GM21367 (cell line): Measurements from ENCODE around the gene MAGEA8.
A peak's percentile ranks its signal among the peaks of the same experiment; 100 is the strongest.
"Not testable (repeated sequence)": the region's sequence is repeated elsewhere in the genome, so short reads cannot be mapped to it uniquely, and the experiment has no call there.

ENCODE experiments used
- ATAC-seq: cut with Tn5 transposase; IDR thresholded peaks from one replicate; pipeline ENCODE4 v1.9.1; 2021; ENCODE audit not compliant: unreplicated experiment

MAGEA8 gene

GRCh38 chrX:149903889-149904748, 23.1 kb downstream of the MAGEA8 start:
- peak; percentile 89 for ATAC-seq

- ATAC-seq, result peak; percentile 48
These were observed 27.3 kb downstream of the MAGEA8 start for GRCh38 chrX:149908308-149908707.

- no peak for ATAC-seq
These were observed 27.7 kb downstream of the MAGEA8 start for GRCh38 chrX:149908727-149909126.

- no peak for ATAC-seq
These were observed 28.6 kb downstream of the MAGEA8 start for GRCh38 chrX:149909324-149910177.

- no peak for ATAC-seq
These were observed 29.3 kb downstream of the MAGEA8 start for GRCh38 chrX:149910178-149910695.

DNA sequence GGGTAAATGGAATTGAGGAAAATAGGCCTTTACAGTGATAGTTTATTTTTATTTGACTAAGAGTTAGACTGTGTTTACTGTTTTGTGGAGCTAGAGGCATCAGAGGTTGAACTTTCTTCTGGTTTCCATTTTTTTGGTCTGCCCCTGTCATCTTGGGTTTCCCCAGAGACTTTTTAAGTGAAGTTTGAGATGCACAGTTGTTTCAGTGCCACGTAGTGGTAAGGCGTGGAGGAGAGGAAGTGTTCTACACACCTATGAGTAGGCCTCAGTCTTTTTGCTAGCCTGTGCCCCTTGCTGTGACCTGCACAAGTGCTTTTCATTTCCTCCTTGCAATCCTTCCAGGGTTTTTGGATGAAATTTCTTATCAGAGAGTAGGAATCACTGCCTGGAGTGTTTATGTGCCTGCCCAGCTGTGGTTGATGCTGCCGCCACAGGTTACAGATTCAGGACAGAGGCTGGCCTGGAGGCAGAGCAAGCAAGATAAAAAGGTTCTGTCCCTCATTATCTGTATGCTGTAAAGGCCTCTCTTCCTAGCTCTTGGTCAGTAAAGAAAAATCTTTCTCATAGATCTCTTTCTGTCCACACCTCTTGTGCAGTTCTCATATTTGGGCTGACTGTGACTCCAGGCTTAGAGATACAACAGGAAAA, 35.9 kb downstream of the MAGEA8 start:
- peak; percentile 86 for ATAC-seq

- ATAC-seq, result not testable (repeated sequence)
These were observed 42.9 kb downstream of the MAGEA8 start for GRCh38 chrX:149923836-149924235.

DNA sequence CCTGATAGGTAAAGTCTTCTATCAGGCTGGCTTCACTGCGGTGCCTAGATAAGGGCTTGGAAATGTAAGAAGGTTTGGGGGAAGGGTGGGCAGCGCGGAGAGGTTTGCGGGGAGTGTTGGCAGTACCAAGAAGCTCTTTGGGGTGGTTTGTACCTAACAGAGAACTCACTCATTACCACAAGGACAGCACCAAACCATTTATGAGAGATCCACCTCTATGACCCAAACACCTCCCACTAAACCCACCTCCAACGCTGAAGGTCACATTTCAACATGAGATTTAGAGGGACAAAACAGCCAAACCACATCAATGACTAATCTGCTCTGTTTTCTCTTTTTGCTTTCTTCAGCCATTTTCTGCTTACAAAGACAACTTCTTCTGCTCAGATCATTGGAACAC, 43.5 kb downstream of the MAGEA8 start:
- ATAC-seq, result not testable (repeated sequence)

DNA sequence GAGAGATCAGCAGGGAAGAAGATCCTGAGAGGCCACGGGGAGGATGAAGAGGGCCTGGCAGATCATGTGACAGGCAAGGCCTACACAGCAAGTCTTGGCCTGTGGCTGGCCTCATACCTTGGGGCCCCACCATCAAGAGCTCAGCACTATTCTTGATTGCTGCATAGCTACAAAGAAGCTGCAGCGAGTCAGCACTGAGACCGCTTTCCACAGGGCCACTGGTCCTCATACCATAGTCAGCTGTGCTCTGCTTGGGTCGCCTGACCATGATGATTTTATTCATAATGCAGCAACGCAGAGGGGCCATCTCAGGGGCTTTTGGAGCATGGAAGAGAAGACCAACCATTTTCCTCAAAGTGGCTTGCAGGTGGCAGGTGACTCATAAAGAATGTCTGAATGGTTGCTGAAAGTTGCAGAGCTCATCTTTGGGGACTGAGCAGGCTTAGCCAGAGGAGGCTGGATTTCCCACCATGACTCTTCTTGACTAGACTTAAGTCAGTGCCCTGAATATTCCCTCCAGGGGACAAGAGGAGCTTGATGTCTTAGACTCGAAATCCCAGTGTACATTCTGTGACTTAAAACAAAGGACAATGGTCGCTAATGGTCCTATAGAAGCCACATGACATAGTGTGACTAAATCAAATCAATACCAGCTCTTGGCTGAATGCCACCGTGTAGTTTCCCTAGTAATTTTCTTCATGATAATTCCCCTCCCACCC, 46.4 kb downstream of the MAGEA8 start:
- not testable (repeated sequence) for ATAC-seq

DNA sequence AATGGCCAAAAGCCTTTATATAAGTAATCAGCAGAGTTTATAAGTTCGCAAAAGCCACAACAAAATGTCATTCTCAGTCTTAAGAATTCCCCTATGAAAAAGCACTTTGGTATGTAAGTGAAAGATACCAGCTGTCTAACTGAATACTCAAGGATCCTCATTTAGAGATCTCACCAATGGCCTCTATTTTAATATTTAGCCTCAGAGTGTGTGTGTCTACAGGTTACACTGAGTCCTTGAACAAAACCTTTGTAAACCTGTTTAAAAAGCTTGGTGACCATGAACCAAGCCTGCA, 46.9 kb downstream of the MAGEA8 start:
- not testable (repeated sequence) for ATAC-seq

DNA sequence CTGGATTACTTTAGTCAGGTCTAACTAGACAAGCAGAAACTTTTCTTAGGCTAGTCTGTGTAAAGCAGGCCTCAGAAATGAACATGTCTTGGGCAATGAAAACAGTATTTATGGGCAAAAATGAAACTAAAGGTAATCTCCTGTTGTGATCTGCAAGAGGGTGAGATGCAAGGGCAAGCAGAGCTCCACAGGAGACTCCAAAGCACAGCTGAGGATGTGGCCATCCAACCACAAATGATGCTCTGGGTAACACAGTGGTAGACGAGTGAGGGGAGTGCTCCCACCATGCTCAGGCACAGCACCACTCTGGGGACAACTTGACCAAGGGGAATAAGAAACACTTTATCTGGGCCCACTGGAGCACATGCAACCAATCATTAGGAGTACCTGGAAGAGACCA, 47.7 kb downstream of the MAGEA8 start:
- ATAC-seq, result not testable (repeated sequence)

- not testable (repeated sequence) for ATAC-seq
These were observed 48.4 kb downstream of the MAGEA8 start, which contains the start of gene HSFX4 for GRCh38 chrX:149929400-149929799. HSFX4 (plus strand) TSS chrX:149929573; CDS start chrX:149929645, 72 bp downstream.

- not testable (repeated sequence) for ATAC-seq
These were observed 50.4 kb downstream of the MAGEA8 start for GRCh38 chrX:149931355-149931754.

- ATAC-seq, result not testable (repeated sequence)
These were observed 51.2 kb downstream of the MAGEA8 start for GRCh38 chrX:149932150-149932549.

GRCh38 chrX:149932970-149933369, 52.0 kb downstream of the MAGEA8 start:
- ATAC-seq, result not testable (repeated sequence)

DNA sequence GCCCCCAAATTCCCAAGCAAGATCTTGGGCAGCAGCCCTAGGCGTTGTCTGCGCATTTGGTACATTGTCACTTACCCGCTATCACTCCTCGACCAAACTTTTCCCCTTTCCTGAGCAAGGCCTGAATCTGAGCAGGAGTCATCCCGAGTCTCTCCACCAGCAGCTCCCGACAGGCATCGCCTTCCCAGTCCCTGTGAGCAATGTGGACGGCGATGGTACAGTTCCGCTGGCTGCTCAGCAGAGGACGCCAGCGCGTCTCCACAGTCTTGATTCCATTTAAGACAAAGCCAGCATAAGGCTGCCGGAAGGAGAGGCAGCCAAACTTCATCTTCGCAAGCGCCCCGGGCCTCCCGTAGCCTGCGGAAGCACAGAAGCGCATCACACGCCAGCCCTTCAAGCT, 52.6 kb downstream of the MAGEA8 start:
- not testable (repeated sequence) for ATAC-seq
